Panc1 (cell line): ENCODE measurements around the gene ADAMTS7. TPM values are rescaled to one million over a fixed set of nuclear protein-coding genes. Genes with fewer than 3 reads are reported as not detected.

Experiments used
- ATAC-seq: fragments of 200-7000 bp; cut with Tn5 transposase; 2 replicates; pipeline ENCODE4 v1.9.1; 2020; ENCODE audit warnings: mild to moderate bottlenecking, moderate library complexity
- BruUV-seq: library from RNA; stranded (reverse); fragments of 400-500 nt; replicated peaks from 2 replicates; lab custom pipeline; 2021; lab: Mats Ljungman, UMichigan
- CTCF ChIA-PET: fragments of 300-600 bp; sonication (Branson Sonifier 250); formaldehyde crosslinking; loops from one replicate; lab custom pipeline; 2022; ENCODE audit warnings: antibody characterized with exemption; lab: Charles Lee
- POLR2A ChIA-PET: fragments of 300-600 bp; sonication (Branson Sonifier 250); formaldehyde crosslinking; loops from one replicate; lab custom pipeline; 2022; ENCODE audit warnings: antibody characterized with exemption; lab: Charles Lee
- DNase-seq: peaks from one replicate; pipeline ENCODE4 v3.0.0-alpha.2; 2010; ENCODE audit warnings: low read depth, low spot score
- H3K27ac ChIP-seq: 2 replicates; pipeline ENCODE4 v1.5.1; 2011; ENCODE audit warnings: mild to moderate bottlenecking, low read length, inconsistent platforms
- H3K27me3 ChIP-seq: fragments of 200-500 bp; sonication (Bioruptor generic); 2 replicates; pipeline ENCODE4 v1.6.0; 2014; ENCODE audit warnings: low read length, inconsistent platforms; ENCODE audit not compliant: control insufficient read depth, insufficient read depth
- H3K36me3 ChIP-seq: fragments of 200-500 bp; sonication (Bioruptor generic); 2 replicates; pipeline ENCODE4 v1.5.1; 2014; ENCODE audit warnings: inconsistent platforms, mild to moderate bottlenecking, low read length, moderate library complexity; ENCODE audit not compliant: control insufficient read depth, insufficient read depth
- H3K4me1 ChIP-seq: 2 replicates; pipeline ENCODE4 v1.5.1; 2011; ENCODE audit warnings: inconsistent platforms, mild to moderate bottlenecking, low read length, moderate library complexity; ENCODE audit not compliant: control insufficient read depth, insufficient read depth
- H3K4me3 ChIP-seq, 2 experiments: 2 replicates each; pipeline ENCODE4 v1.5.1; 2011 to 2012; ENCODE audit warnings: low read depth in 2 of 2, low read length in 2 of 2, mild to moderate bottlenecking in 2 of 2, inconsistent platforms in 1 of 2, moderate library complexity in 1 of 2
- H3K9me3 ChIP-seq: fragments of 200-500 bp; sonication (Bioruptor generic); 2 replicates; pipeline ENCODE4 v1.5.1; 2014; ENCODE audit warnings: low read depth, mild to moderate bottlenecking, inconsistent platforms, low read length, moderate library complexity; ENCODE audit not compliant: control insufficient read depth, insufficient read depth
- POLR2AphosphoS5 ChIP-seq: IDR thresholded peaks from 2 replicates; pipeline ENCODE4 v1.6.1; 2012; ENCODE audit warnings: mild to moderate bottlenecking, low read depth, low read length, moderate library complexity
- REST ChIP-seq, 2 experiments: IDR thresholded peaks; 2 replicates each; pipeline ENCODE4 v1.6.1; 2011 to 2012; ENCODE audit warnings: low read depth in 2 of 2, control low read depth in 1 of 2, low read length in 1 of 2, mild to moderate bottlenecking in 1 of 2, moderate library complexity in 1 of 2; ENCODE audit not compliant: insufficient read depth in 1 of 2
- SIN3A ChIP-seq: IDR thresholded peaks from 2 replicates; pipeline ENCODE4 v1.6.1; 2012; ENCODE audit warnings: low read depth, mild to moderate bottlenecking, low read length, moderate library complexity, borderline replicate concordance; ENCODE audit not compliant: insufficient read depth
- TCF7L2 ChIP-seq: IDR thresholded peaks from 2 replicates; pipeline ENCODE4 v1.6.1; 2011; ENCODE audit warnings: mild to moderate bottlenecking, low read depth, low read length, inconsistent platforms
- in situ Hi-C: cut with HindIII; loops from 2 replicates; pipeline ENCODE4 v1.10.0; 2016; ENCODE audit warnings: low sequenced_read_pairs, low pct_unique_long_range_greater_than_20kb
- intact Hi-C: fragments of 100-400 bp; cut with micrococcal nuclease; formaldehyde crosslinking; loops from one replicate; pipeline ENCODE4 v1.10.0; 2022; ENCODE audit not compliant: unreplicated experiment
- total RNA-seq: library from RNA; stranded (reverse); gene quantifications from one replicate; pipeline ENCODE4 v1.2.1, GENCODE V29; 2021; ENCODE audit not compliant: unreplicated experiment
- TF ChIP-seq, protein P1 (sequence below): fragments of 450-650 bp; IDR thresholded peaks from 2 replicates; pipeline ENCODE4 v1.5.1; 2017; ENCODE audit warnings: mild to moderate bottlenecking

Gene ADAMTS7
- total RNA-seq, 1 experiment from 2014 or later, result 1.0 TPM

- CTCF ChIA-PET, result interaction anchor here (0.6 kb wide), 1 partner anchor 15 kb away, joined by 8 read pairs; no protein-coding TSS in a partner anchor
- BruUV-seq, result no TSS peak
- Histone ChIP-seq H3K27ac (no peak overlapping the region), H3K4me3 (no peak overlapping the region), H3K4me1 (no peaks in the 10 kb centered on the region), H3K9me3 (no peaks in the 10 kb centered on the region), H3K36me3 (no peaks in the 10 kb centered on the region), H3K27me3 (no peaks in the 10 kb centered on the region)
- no peak for ATAC-seq
- in situ Hi-C loops, result no loop called here
- no peak for DNase-seq
- POLR2A ChIA-PET, result interaction anchor here (0.5 to 0.7 kb wide), 2 partner anchors 13 to 18 kb away, joined by 4 to 5 read pairs; no protein-coding TSS in a partner anchor
- intact Hi-C loops, result no loop called here
- no peak for TF ChIP-seq POLR2AphosphoS5
- no peak for TF ChIP-seq TCF7L2
- no peak for TF ChIP-seq REST (IDR thresholded peaks at IDR 0.05; ENCODE audit: insufficient read depth in 1 of 2, low read depth in 2 of 2, low read length in 1 of 2)
- TF ChIP-seq, protein P1, sequence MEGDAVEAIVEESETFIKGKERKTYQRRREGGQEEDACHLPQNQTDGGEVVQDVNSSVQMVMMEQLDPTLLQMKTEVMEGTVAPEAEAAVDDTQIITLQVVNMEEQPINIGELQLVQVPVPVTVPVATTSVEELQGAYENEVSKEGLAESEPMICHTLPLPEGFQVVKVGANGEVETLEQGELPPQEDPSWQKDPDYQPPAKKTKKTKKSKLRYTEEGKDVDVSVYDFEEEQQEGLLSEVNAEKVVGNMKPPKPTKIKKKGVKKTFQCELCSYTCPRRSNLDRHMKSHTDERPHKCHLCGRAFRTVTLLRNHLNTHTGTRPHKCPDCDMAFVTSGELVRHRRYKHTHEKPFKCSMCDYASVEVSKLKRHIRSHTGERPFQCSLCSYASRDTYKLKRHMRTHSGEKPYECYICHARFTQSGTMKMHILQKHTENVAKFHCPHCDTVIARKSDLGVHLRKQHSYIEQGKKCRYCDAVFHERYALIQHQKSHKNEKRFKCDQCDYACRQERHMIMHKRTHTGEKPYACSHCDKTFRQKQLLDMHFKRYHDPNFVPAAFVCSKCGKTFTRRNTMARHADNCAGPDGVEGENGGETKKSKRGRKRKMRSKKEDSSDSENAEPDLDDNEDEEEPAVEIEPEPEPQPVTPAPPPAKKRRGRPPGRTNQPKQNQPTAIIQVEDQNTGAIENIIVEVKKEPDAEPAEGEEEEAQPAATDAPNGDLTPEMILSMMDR, result no peak
- no peak for TF ChIP-seq SIN3A
Observed at GRCh38 chr15:78837543-78837942, 26.3 kb upstream of the ADAMTS7 start.

DNA sequence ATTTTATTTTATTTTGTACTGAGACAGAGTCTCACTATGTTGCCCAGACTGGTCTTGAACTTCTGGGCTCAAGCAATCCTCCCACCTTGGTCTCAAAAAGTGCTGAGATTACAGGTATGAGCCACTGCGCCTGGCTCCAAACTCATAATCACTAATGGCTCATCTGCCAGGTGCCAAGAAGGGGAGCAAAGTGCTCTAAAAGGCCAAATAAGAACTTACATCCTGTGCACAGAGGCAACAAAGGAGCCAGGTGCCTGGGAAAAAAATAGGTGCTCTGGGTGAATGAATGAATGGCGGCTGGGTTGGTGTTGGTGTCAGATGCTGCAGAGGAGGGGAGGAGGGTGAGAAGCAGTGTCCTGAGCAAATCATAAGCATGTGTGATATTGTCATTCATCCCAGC, 25.9 kb upstream of the ADAMTS7 start:
- intact Hi-C loops (no loop called here), in situ Hi-C loops (no loop called here)
- no TSS peak for BruUV-seq
- H3K4me3 ChIP-seq, result no peak overlapping the region
- no peaks in the 10 kb centered on the region for H3K36me3 ChIP-seq
- ChIA-PET CTCF (no interaction called here), POLR2A (no interaction called here)
- DNase-seq (no peak), ATAC-seq (no peak)
- TF ChIP-seq SIN3A (no peak), TCF7L2 (no peak), REST (IDR thresholded peaks at IDR 0.05; ENCODE audit: insufficient read depth in 1 of 2, low read depth in 2 of 2, low read length in 1 of 2) (no peak), POLR2AphosphoS5 (no peak)
- TF ChIP-seq, protein P1, result no peak
- no peak overlapping the region for H3K27ac ChIP-seq
- no peaks in the 10 kb centered on the region for H3K4me1 ChIP-seq
- H3K27me3 ChIP-seq, result no peaks in the 10 kb centered on the region
- no peaks in the 10 kb centered on the region for H3K9me3 ChIP-seq
